ENCODE measurements around the gene CALCB.

The CALCB gene

GRCh38 chr11:15074206-15075161 is 1.1 kb downstream of the CALCB start (continued):
- TF ChIP-seq ZNF354C (tag by site-specific recombination; IDR thresholded peaks at IDR 0.05; ENCODE audit: borderline replicate concordance, low read depth) = no peak
- no peak for TF ChIP-seq ZNF398 (tag by site-specific recombination; IDR thresholded peaks at IDR 0.05)
- peak; percentile 37; the same call in 1 of the 2 replicates for TF ChIP-seq ZNF501 (tag by site-specific recombination; IDR thresholded peaks at IDR 0.05)
- peak; percentile 92 for TF ChIP-seq ZBTB48 (tag by site-specific recombination; IDR thresholded peaks at IDR 0.05)
- no peak for TF ChIP-seq ZNF747 (tag by site-specific recombination; IDR thresholded peaks at IDR 0.05)
- no peak for TF ChIP-seq ZNF341 (tag by site-specific recombination; IDR thresholded peaks at IDR 0.05; ENCODE audit: low read depth)
- peak; percentile 90 for TF ChIP-seq TRIM28 (IDR thresholded peaks at IDR 0.05; ENCODE audit: borderline replicate concordance, low read length)
- TF ChIP-seq ZBTB8A (tag by site-specific recombination; IDR thresholded peaks at IDR 0.05) = 0 out of 2 replicates have a peak, but pooled peaks have one; percentile 32
- TF ChIP-seq ZNF10 (tag by site-specific recombination; IDR thresholded peaks at IDR 0.05) = no peak
- TF ChIP-seq ZBTB44 (tag by site-specific recombination; IDR thresholded peaks at IDR 0.05) = no peak
- TF ChIP-seq ZNF362 (tag by site-specific recombination; IDR thresholded peaks at IDR 0.05) = no peak
- peak; percentile 50; the same call in 1 of the 2 replicates for TF ChIP-seq ZNF610 (tag by site-specific recombination; IDR thresholded peaks at IDR 0.05; ENCODE audit: borderline replicate concordance)
- 0 out of 2 replicates have a peak, but pooled peaks have one; percentile 14 for TF ChIP-seq ZNF518A (tag by site-specific recombination; conservative IDR thresholded peaks at IDR 0.05; ENCODE audit: low read depth)
- no peak for TF ChIP-seq ZNF426 (tag by site-specific recombination; IDR thresholded peaks at IDR 0.05)
- TF ChIP-seq PBX3 (CRISPR knock-in tag; IDR thresholded peaks at IDR 0.05) = peak; percentile 91; the same call in 1 of the 2 replicates
- no peak for TF ChIP-seq MEIS1 (CRISPR knock-in tag; IDR thresholded peaks at IDR 0.05; ENCODE audit: borderline replicate concordance)
- no peak for TF ChIP-seq ZNF404 (tag by site-specific recombination; IDR thresholded peaks at IDR 0.05)
- TF ChIP-seq ZNF558 (tag by site-specific recombination; IDR thresholded peaks at IDR 0.05) = 0 out of 2 replicates have a peak, but pooled peaks have one; percentile 33
- no peak; the same call in none of the 2 replicates for TF ChIP-seq ZNF394 (tag by site-specific recombination; IDR thresholded peaks at IDR 0.05; ENCODE audit: borderline replicate concordance)
- TF ChIP-seq KLF17 (tag by site-specific recombination; IDR thresholded peaks at IDR 0.05) = peak; percentile 36; the same call in 1 of the 2 replicates
- TF ChIP-seq ZNF391 (tag by site-specific recombination; IDR thresholded peaks at IDR 0.05; ENCODE audit: borderline replicate concordance, low read depth) = no peak
- no peak for TF ChIP-seq ZNF658 (tag by site-specific recombination; IDR thresholded peaks at IDR 0.05)
- TF ChIP-seq ZNF776 (tag by site-specific recombination; IDR thresholded peaks at IDR 0.05; ENCODE audit: borderline replicate concordance) = no peak
- peak; percentile 40; the same call in 1 of the 2 replicates for TF ChIP-seq SP7 (tag by site-specific recombination; IDR thresholded peaks at IDR 0.05)
- TF ChIP-seq ZNF175 (tag by site-specific recombination; IDR thresholded peaks at IDR 0.05) = no peak
- no peak for TF ChIP-seq KLF16 (tag by site-specific recombination; IDR thresholded peaks at IDR 0.05)

Measured in HEK293 (cell line).